Liver (tissue), 9 donors: ENCODE data around the gene SIGLEC1. TPM values are rescaled to one million over a fixed set of nuclear protein-coding genes. Genes with fewer than 3 reads are reported as not detected.
A peak's percentile ranks its signal among the peaks of the same experiment; 100 is the strongest.

Experiments
- DNase-seq: peaks from one replicate; pipeline ENCODE4 v3.0.0-alpha.2; 2017; ENCODE audit warnings: low spot score
- H3K27ac ChIP-seq, 2 donors: one replicate each; pipeline ENCODE4 v1.7.0; 2013; ENCODE audit warnings: inconsistent platforms in 2 of 2, low read length in 2 of 2, control low read depth in 1 of 2, low read depth in 1 of 2, mild to moderate bottlenecking in 1 of 2
- H3K27me3 ChIP-seq, 4 donors: one replicate each; pipeline versions ENCODE4 v1.6.1 to v1.7.0; 2013; ENCODE audit warnings: low read length in 3 of 4, inconsistent platforms in 1 of 4, mild to moderate bottlenecking in 1 of 4, moderate library complexity in 1 of 4; ENCODE audit not compliant: control insufficient read depth in 4 of 4, insufficient read depth in 4 of 4
- H3K36me3 ChIP-seq, 4 donors: one replicate each; pipeline versions ENCODE4 v1.6.1 to v1.7.0; 2013; ENCODE audit warnings: low read length in 3 of 4, mild to moderate bottlenecking in 3 of 4, low read depth in 1 of 4, moderate library complexity in 1 of 4; ENCODE audit not compliant: control insufficient read depth in 4 of 4, insufficient read depth in 3 of 4
- H3K4me1 ChIP-seq, 4 donors: one replicate each; pipeline versions ENCODE4 v1.6.1 to v1.7.0; 2013; ENCODE audit warnings: low read length in 3 of 4, mild to moderate bottlenecking in 3 of 4, moderate library complexity in 1 of 4; ENCODE audit not compliant: control insufficient read depth in 4 of 4, insufficient read depth in 4 of 4
- H3K4me3 ChIP-seq, 3 donors: one replicate each; pipeline versions ENCODE4 v1.6.1 to v1.7.0; 2013; ENCODE audit warnings: low read length in 3 of 3, control low read depth in 1 of 3, low read depth in 1 of 3, mild to moderate bottlenecking in 1 of 3
- H3K9ac ChIP-seq, 2 donors: one replicate each; pipeline ENCODE4 v1.7.0; 2013; ENCODE audit warnings: low read length in 2 of 2, mild to moderate bottlenecking in 2 of 2, moderate library complexity in 2 of 2, control low read depth in 1 of 2, low read depth in 1 of 2
- H3K9me3 ChIP-seq, 4 donors: one replicate each; pipeline versions ENCODE4 v1.6.1 to v1.7.0; 2013; ENCODE audit warnings: low read length in 3 of 4; ENCODE audit not compliant: control insufficient read depth in 4 of 4
- ATF3 ChIP-seq: IDR thresholded peaks from 2 replicates; pipeline ENCODE4 v1.6.1; 2016; ENCODE audit warnings: antibody characterized with exemption
- CTCF ChIP-seq: fragments of 150-350 bp; IDR thresholded peaks from 2 replicates; pipeline ENCODE4 v1.5.1; 2017; ENCODE audit warnings: improper control_type of control experiment, low read depth, low read length; ENCODE audit not compliant: missing input control
- EGR1 ChIP-seq, 2 donors: IDR thresholded peaks; 2 replicates each; pipeline ENCODE4 v1.6.1; 2016 to 2018; ENCODE audit warnings: antibody characterized with exemption in 2 of 2, low read depth in 2 of 2
- FOXA1 ChIP-seq: IDR thresholded peaks from 2 replicates; pipeline ENCODE4 v1.6.1; 2016; ENCODE audit warnings: antibody characterized with exemption
- FOXA2 ChIP-seq: IDR thresholded peaks from 2 replicates; pipeline ENCODE4 v1.6.1; 2016; ENCODE audit warnings: antibody characterized with exemption
- GABPA ChIP-seq, 2 donors: IDR thresholded peaks in 1 of 2; conservative IDR thresholded peaks in 1 of 2; 2 replicates each; pipeline ENCODE4 v1.6.1; 2016; ENCODE audit warnings: antibody characterized with exemption in 2 of 2, mild to moderate bottlenecking in 1 of 2, moderate library complexity in 1 of 2
- HNF4A ChIP-seq, 2 donors: conservative IDR thresholded peaks; 2 replicates each; pipeline ENCODE4 v1.6.1; 2016; ENCODE audit warnings: antibody characterized with exemption in 2 of 2, mild to moderate bottlenecking in 2 of 2
- HNF4G ChIP-seq: IDR thresholded peaks from 2 replicates; pipeline ENCODE4 v1.6.1; 2016; ENCODE audit warnings: antibody characterized with exemption
- JUND ChIP-seq, 2 donors: IDR thresholded peaks; 2 replicates each; pipeline ENCODE4 v1.6.1; 2016; ENCODE audit warnings: antibody characterized with exemption in 2 of 2
- MAX ChIP-seq: IDR thresholded peaks from 2 replicates; pipeline ENCODE4 v1.6.1; 2016; ENCODE audit warnings: antibody characterized with exemption
- NR2F2 ChIP-seq: IDR thresholded peaks from 2 replicates; pipeline ENCODE4 v1.6.1; 2016; ENCODE audit warnings: antibody characterized with exemption
- RAD21 ChIP-seq, 2 donors: IDR thresholded peaks; 2 replicates each; pipeline ENCODE4 v1.6.1; 2016; ENCODE audit warnings: antibody characterized with exemption in 2 of 2, mild to moderate bottlenecking in 2 of 2
- REST ChIP-seq: IDR thresholded peaks from 2 replicates; pipeline ENCODE4 v1.6.1; 2016; ENCODE audit warnings: antibody characterized with exemption, mild to moderate bottlenecking
- RXRA ChIP-seq, 2 donors: IDR thresholded peaks; 2 replicates each; pipeline ENCODE4 v1.6.1; 2017 to 2018; ENCODE audit warnings: antibody characterized with exemption in 2 of 2, mild to moderate bottlenecking in 1 of 2
- SP1 ChIP-seq: IDR thresholded peaks from 2 replicates; pipeline ENCODE4 v1.6.1; 2018; ENCODE audit warnings: antibody characterized with exemption, mild to moderate bottlenecking
- YY1 ChIP-seq: IDR thresholded peaks from 2 replicates; pipeline ENCODE4 v1.6.1; 2016; ENCODE audit warnings: antibody characterized with exemption, mild to moderate bottlenecking
- ZBTB33 ChIP-seq: IDR thresholded peaks from 2 replicates; pipeline ENCODE4 v1.6.1; 2016; ENCODE audit warnings: antibody characterized with exemption
- WGBS: extraction: QIAGEN DNeasy Blood & Tissue Kit; methylation state at CpG from one replicate; pipeline ENCODE4 v1.1.7; 2013; 5-methylcytosine and 5-hydroxymethylcytosine counted together
- polyA plus RNA-seq, 2 donors: library from polyadenylated mRNA; stranded (reverse) in 1 of 2; unstranded in 1 of 2; fragments of 200-250 nt in 1 of 2; fragments of >200 nt in 1 of 2; fragmentation: Nextera tagmentation in 1 of 2; extraction: Ambion mirVana in 1 of 2; gene quantifications; one replicate each; pipeline versions ENCODE4 v1.2.1 to v1.2.3, GENCODE V29; 2013 to 2015
- total RNA-seq, 2 donors: library from RNA; depleted of rRNA; stranded (reverse); fragments of >200 nt; gene quantifications; one replicate each; pipeline ENCODE4 v1.2.3, GENCODE V29; 2014
- donor health status: healthy.
- donor health status: healthy.
- donor health status: healthy.
- donor health status: healthy.
- donor health status: healthy.

The SIGLEC1 gene
- total and polyA plus RNA-seq, 4 donors: 2.3 to 7.8 (median 7.1) TPM

GRCh38 chr20:3696200-3696599 lies 16.2 kb downstream of the SIGLEC1 start:
- Histone ChIP-seq H3K27me3 (no peaks in the 10 kb centered on the region), H3K27ac (no peak overlapping the region), H3K9ac (no peak overlapping the region), H3K4me1 (no peaks in the 10 kb centered on the region), H3K9me3 (peaks cover 0 to 3% (median 0%) of the 10 kb centered on the region in 4 donors), H3K36me3 (no peaks in the 10 kb centered on the region), H3K4me3 (no peak overlapping the region)
- 93% methylated on average over 1 of the region's 1 CpG for WGBS
- DNase-seq: no peak
- TF ChIP-seq EGR1 (IDR thresholded peaks at IDR 0.05; ENCODE audit: low read depth in 2 of 2): no peak
- no peak for TF ChIP-seq YY1
- TF ChIP-seq CTCF: peak; percentile 4
- TF ChIP-seq ZBTB33: no peak
- no peak for TF ChIP-seq FOXA1
- TF ChIP-seq REST: no peak
- TF ChIP-seq RAD21 (IDR thresholded peaks at IDR 0.05): no peak
- TF ChIP-seq JUND (IDR thresholded peaks at IDR 0.05): no peak

GRCh38 chr20:3694864-3695263 lies 17.5 kb downstream of the SIGLEC1 start:
- 97% methylated on average over 5 of the region's 5 CpGs for WGBS
- Histone ChIP-seq H3K9me3 (peaks cover 0 to 3% (median 0%) of the 10 kb centered on the region in 4 donors), H3K27me3 (no peaks in the 10 kb centered on the region), H3K4me1 (no peaks in the 10 kb centered on the region), H3K36me3 (no peaks in the 10 kb centered on the region), H3K27ac (no peak overlapping the region), H3K9ac (no peak overlapping the region), H3K4me3 (no peak overlapping the region)
- no peak for DNase-seq
- TF ChIP-seq MAX (no peak), ZBTB33 (no peak), SP1 (no peak), REST (no peak), NR2F2 (no peak), HNF4A (conservative IDR thresholded peaks at IDR 0.05) (no peak), FOXA1 (no peak), RAD21 (IDR thresholded peaks at IDR 0.05) (no peak), FOXA2 (no peak), RXRA (IDR thresholded peaks at IDR 0.05) (no peak), ATF3 (no peak), GABPA (IDR thresholded peaks at IDR 0.05 in 1 of 2, conservative IDR thresholded peaks at IDR 0.05 in 1 of 2) (no peak), HNF4G (no peak), YY1 (no peak), JUND (IDR thresholded peaks at IDR 0.05) (no peak)
